Right lobe of liver (tissue), 6 donors: ENCODE measurements around the gene DCP1A. TPM values are rescaled to one million over a fixed set of nuclear protein-coding genes. Genes with fewer than 3 reads are reported as not detected.
"Not testable (repeated sequence)": the region's sequence is repeated elsewhere in the genome, so short reads cannot be mapped to it uniquely, and the experiment has no call there.

ENCODE experiments used
- ATAC-seq, 4 donors: fragments of 200-7000 bp; cut with Tn5 transposase; one replicate each; pipeline ENCODE4 v1.9.1; 2020; ENCODE audit warnings: mild to moderate bottlenecking in 4 of 4, moderate library complexity in 4 of 4
- DNase-seq, 3 donors: peaks; one replicate each; pipeline ENCODE4 v3.0.0-alpha.2; 2020
- H3K27ac ChIP-seq, 3 donors: fragments of 200-600 bp; one replicate each; pipeline ENCODE4 v1.8.0; 2022
- H3K27me3 ChIP-seq, 2 donors: fragments of 200-600 bp; one replicate each; pipeline ENCODE4 v1.8.0; 2022
- H3K36me3 ChIP-seq, 4 donors: fragments of 200-600 bp; sonication (generic) in 1 of 4; one replicate each; pipeline versions ENCODE4 v1.5.1 to v1.8.0; 2017 to 2022; ENCODE audit warnings: control low read depth in 1 of 4
- H3K4me1 ChIP-seq, 4 donors: fragments of 200-600 bp; sonication (generic) in 1 of 4; one replicate each; pipeline versions ENCODE4 v1.5.1 to v1.8.0; 2017 to 2022; ENCODE audit warnings: control low read depth in 1 of 4
- H3K4me3 ChIP-seq, 3 donors: fragments of 200-600 bp; one replicate each; pipeline ENCODE4 v1.8.0; 2022
- H3K9me3 ChIP-seq, 4 donors: fragments of 200-600 bp; sonication (generic) in 1 of 4; one replicate each; pipeline versions ENCODE4 v1.5.1 to v1.8.0; 2017 to 2022; ENCODE audit warnings: control low read depth in 1 of 4
- CTCF ChIP-seq, 4 donors: fragments of 200-600 bp in 3 of 4; fragments of 450-650 bp in 1 of 4; IDR thresholded peaks; one replicate each; pipeline versions ENCODE4 v1.5.1 to v1.8.0; 2016 to 2022; ENCODE audit warnings: antibody characterized with exemption in 4 of 4, mild to moderate bottlenecking in 2 of 4
- POLR2A ChIP-seq: fragments of 450-650 bp; IDR thresholded peaks from one replicate; pipeline ENCODE4 v1.6.1; 2017; ENCODE audit warnings: antibody characterized with exemption, mild to moderate bottlenecking
- WGBS: methylation state at CpG from one replicate; pipeline ENCODE4 v1.1.6; 2018; ENCODE audit warnings: low coverage, low lambda C conversion rate; ENCODE audit not compliant: insufficient coverage; ENCODE audit errors: missing lambda C conversion rate; 5-methylcytosine and 5-hydroxymethylcytosine counted together
- intact Hi-C, 2 donors: fragments of 100-400 bp; cut with DNase I; formaldehyde crosslinking; loops; one replicate each; pipeline versions ENCODE4 v1.11.2 to v1.14.1; 2022
- total RNA-seq, 6 experiments: library from RNA; depleted of rRNA in 2 of 6; stranded (reverse); fragments of >200 nt in 2 of 6; fragmentation: NEBNext Ultra II Directional in 3 of 6; extraction: Animal tissue kit (Norgen Biotek cat#: 25700) in 3 of 6; gene quantifications; one replicate each; pipeline versions ENCODE4 v1.1.0 to v1.2.4, GENCODE V29; 2016 to 2023
- donor health status: DM: no; HTN: yes; CAD: no.
- donor health status: DM: no; HTN: no; CAD: no.
- donor health status: DM: no; HTN: no; CAD: no.
- donor health status: DM: no; HTN: yes; CAD: no.
- donor health status: DM: no; HTN: yes; CAD: no.

The DCP1A gene
- total RNA-seq, 6 experiments from 2014 or later, result 5.7 to 12.1 (median 7.1) TPM

- WGBS, result 0% methylated on average over 4 of the region's 44 CpGs
- no peaks in the 10 kb centered on the region for H3K27me3 ChIP-seq
- peak overlapping the region; percentile 76 to 98 (median 86) for H3K4me3 ChIP-seq
- DNase-seq, result peak in 2 of 3 donors; percentile 46 to 51
- H3K9me3 ChIP-seq, result no peaks in the 10 kb centered on the region
- peaks cover 0 to 47% (median 11%) of the 10 kb centered on the region in 4 donors for H3K4me1 ChIP-seq
- TF ChIP-seq CTCF (IDR thresholded peaks at IDR 0.05) (no peak), POLR2A (no peak)
- peak; percentile 22 to 47 (median 39) for ATAC-seq
- H3K36me3 ChIP-seq, result no peaks in the 10 kb centered on the region
- intact Hi-C loops, result no loop called here
- H3K27ac ChIP-seq, result peak overlapping the region; percentile 58 to 84 (median 83)
Measured at GRCh38 chr3:53255423-53255774, 91.9 kb downstream of the DCP1A start.

- peak overlapping the region; percentile 76 to 98 (median 86) for H3K4me3 ChIP-seq
- 5% methylated on average over 12 of the region's 32 CpGs for WGBS
- no peaks in the 10 kb centered on the region for H3K36me3 ChIP-seq
- peak; percentile 72 to 83 (median 74) for DNase-seq
- TF ChIP-seq CTCF (IDR thresholded peaks at IDR 0.05), result no peak
- no peak for TF ChIP-seq POLR2A
- no peaks in the 10 kb centered on the region for H3K9me3 ChIP-seq
- peak; percentile 58 to 63 (median 59) for ATAC-seq
- H3K27ac ChIP-seq, result peak overlapping the region; percentile 58 to 84 (median 83)
- H3K4me1 ChIP-seq, result peaks cover 0 to 53% (median 11%) of the 10 kb centered on the region in 4 donors
- no peaks in the 10 kb centered on the region for H3K27me3 ChIP-seq
- intact Hi-C loops, result no loop called here
Measured at GRCh38 chr3:53254509-53255422, 92.6 kb downstream of the DCP1A start.

- ATAC-seq, result no peak
- Histone ChIP-seq H3K27me3 (no peaks in the 10 kb centered on the region), H3K36me3 (no peaks in the 10 kb centered on the region), H3K9me3 (no peaks in the 10 kb centered on the region), H3K27ac (peak overlapping the region in 1 of 3 donors; percentile 83), H3K4me1 (peaks cover 0 to 60% (median 11%) of the 10 kb centered on the region in 4 donors), H3K4me3 (peak overlapping the region; percentile 76 to 98 (median 86))
- no peak for DNase-seq
- 56% methylated on average over 5 of the region's 7 CpGs for WGBS
- intact Hi-C loops, result no loop called here
- TF ChIP-seq CTCF (IDR thresholded peaks at IDR 0.05) (no peak), POLR2A (no peak)
Measured at GRCh38 chr3:53253707-53254508, 93.4 kb downstream of the DCP1A start.

- DNase-seq, H3K27me3 ChIP-seq, ATAC-seq, intact Hi-C loops, H3K9me3 ChIP-seq, H3K36me3 ChIP-seq: not testable (repeated sequence)
- peak overlapping the region in 1 of 3 donors; percentile 60 for H3K27ac ChIP-seq
- 87% methylated on average over 6 of the region's 8 CpGs for WGBS
- H3K4me3 ChIP-seq, result peak overlapping the region in 1 of 3 donors; percentile 98
- peaks cover 0 to 62% (median 11%) of the 10 kb centered on the region in 4 donors for H3K4me1 ChIP-seq
Measured at GRCh38 chr3:53252947-53253322, 94.4 kb downstream of the DCP1A start.
